Vagina (tissue), 2 donors: ENCODE results near the gene RYR3. TPM values are rescaled to one million over a fixed set of nuclear protein-coding genes. Genes with fewer than 3 reads are reported as not detected.

Experiments
- DNase-seq, 2 donors: peaks; one replicate each; pipeline ENCODE4 v3.0.0-alpha.2; 2017; ENCODE audit errors: extremely low spot score in 2 of 2
- H3K27ac ChIP-seq: fragments of 200-600 bp; sonication (generic); one replicate; pipeline ENCODE4 v1.5.1; 2019
- H3K27me3 ChIP-seq: fragments of 200-600 bp; sonication (generic); one replicate; pipeline ENCODE4 v1.5.1; 2019
- H3K36me3 ChIP-seq, 2 donors: fragments of 200-600 bp; sonication (generic); one replicate each; pipeline ENCODE4 v1.5.1; 2017 to 2019
- H3K4me1 ChIP-seq: fragments of 200-600 bp; sonication (generic); one replicate; pipeline ENCODE4 v1.5.1; 2019
- H3K4me3 ChIP-seq, 2 donors: fragments of 200-600 bp; sonication (generic); 1 replicate in 1 of 2; 2 replicates in 1 of 2; pipeline ENCODE4 v1.5.1; 2016 to 2019
- H3K9me3 ChIP-seq: fragments of 200-600 bp; sonication (generic); one replicate; pipeline ENCODE4 v1.5.1; 2019
- POLR2A ChIP-seq, 2 donors: fragments of 450-650 bp; IDR thresholded peaks; one replicate each; pipeline ENCODE4 v1.6.1; 2017; ENCODE audit warnings: antibody characterized with exemption in 2 of 2, mild to moderate bottlenecking in 2 of 2, moderate library complexity in 2 of 2
- POLR2AphosphoS5 ChIP-seq, 2 donors: sonication (generic); formaldehyde crosslinking; IDR thresholded peaks; one replicate each; pipeline ENCODE4 v1.9.0; 2017; ENCODE audit warnings: antibody characterized with exemption in 2 of 2, mild to moderate bottlenecking in 2 of 2, low read depth in 1 of 2; ENCODE audit not compliant: insufficient read depth in 1 of 2
- intact Hi-C: fragments of 100-400 bp; cut with DNase I; formaldehyde crosslinking; loops from one replicate; pipeline ENCODE4 v1.15.1; 2023
- total RNA-seq: library from RNA; depleted of rRNA; stranded (reverse); fragments of >200 nt; gene quantifications from one replicate; pipeline ENCODE4 v1.2.3, GENCODE V29; 2016
- TF ChIP-seq, protein P1 (sequence below), 3 experiments: fragments of 450-650 bp in 2 of 3; fragments of 200-600 bp in 1 of 3; sonication (generic) in 1 of 3; IDR thresholded peaks; one replicate each; pipeline ENCODE4 v1.5.1; 2017 to 2019; ENCODE audit warnings: antibody characterized with exemption in 3 of 3, mild to moderate bottlenecking in 2 of 3, moderate library complexity in 2 of 3

Gene RYR3
- total RNA-seq, 1 donor from 2014 or later, result 16.5 TPM

DNA sequence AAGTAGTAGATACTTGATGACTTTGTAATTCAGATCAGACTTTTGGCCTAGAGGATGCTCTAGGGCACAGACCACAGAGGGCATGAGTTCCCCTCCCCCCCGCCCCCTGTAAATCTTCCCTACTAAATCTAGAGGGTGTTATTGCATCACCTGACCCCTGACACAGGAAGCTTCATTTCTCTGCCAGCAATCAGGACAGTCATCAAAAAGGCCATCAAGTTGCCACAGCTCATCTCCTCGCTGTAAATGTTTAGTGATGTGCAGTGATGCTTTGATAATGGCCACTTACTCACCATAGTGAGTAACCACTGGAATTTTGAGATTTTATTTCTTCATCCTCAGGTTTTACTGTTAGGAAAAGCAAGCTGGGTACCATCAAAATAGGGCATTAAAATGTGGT is 368.3 kb downstream of the RYR3 start:
- TF ChIP-seq, protein P1, sequence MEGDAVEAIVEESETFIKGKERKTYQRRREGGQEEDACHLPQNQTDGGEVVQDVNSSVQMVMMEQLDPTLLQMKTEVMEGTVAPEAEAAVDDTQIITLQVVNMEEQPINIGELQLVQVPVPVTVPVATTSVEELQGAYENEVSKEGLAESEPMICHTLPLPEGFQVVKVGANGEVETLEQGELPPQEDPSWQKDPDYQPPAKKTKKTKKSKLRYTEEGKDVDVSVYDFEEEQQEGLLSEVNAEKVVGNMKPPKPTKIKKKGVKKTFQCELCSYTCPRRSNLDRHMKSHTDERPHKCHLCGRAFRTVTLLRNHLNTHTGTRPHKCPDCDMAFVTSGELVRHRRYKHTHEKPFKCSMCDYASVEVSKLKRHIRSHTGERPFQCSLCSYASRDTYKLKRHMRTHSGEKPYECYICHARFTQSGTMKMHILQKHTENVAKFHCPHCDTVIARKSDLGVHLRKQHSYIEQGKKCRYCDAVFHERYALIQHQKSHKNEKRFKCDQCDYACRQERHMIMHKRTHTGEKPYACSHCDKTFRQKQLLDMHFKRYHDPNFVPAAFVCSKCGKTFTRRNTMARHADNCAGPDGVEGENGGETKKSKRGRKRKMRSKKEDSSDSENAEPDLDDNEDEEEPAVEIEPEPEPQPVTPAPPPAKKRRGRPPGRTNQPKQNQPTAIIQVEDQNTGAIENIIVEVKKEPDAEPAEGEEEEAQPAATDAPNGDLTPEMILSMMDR (IDR thresholded peaks at IDR 0.05), result no peak
- TF ChIP-seq POLR2A (IDR thresholded peaks at IDR 0.05) (no peak), POLR2AphosphoS5 (IDR thresholded peaks at IDR 0.05; ENCODE audit: insufficient read depth in 1 of 2, low read depth in 1 of 2) (no peak)
- Histone ChIP-seq H3K4me3 (no peak overlapping the region), H3K27ac (no peak overlapping the region)

DNA sequence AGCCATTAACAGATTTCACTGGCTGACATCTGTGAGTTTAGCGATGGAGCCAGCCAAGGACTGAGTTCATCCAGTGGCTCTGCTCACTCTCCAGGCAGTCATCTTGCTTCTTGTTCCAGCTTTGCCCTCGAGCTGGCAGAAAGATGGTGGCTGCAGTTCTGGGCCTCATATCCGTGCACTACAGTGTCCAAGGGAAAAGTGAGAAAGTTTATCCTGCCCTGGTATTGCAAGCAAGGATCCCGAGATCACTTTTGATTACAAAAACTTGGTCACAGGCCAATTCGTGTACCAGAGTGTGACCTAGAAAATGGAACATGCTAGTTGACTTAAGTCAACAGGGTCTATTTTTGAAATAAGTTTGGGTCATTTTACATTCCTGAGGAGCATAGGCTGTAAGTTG is 369.6 kb downstream of the RYR3 start:
- TF ChIP-seq, protein P1 (IDR thresholded peaks at IDR 0.05), result no peak
- TF ChIP-seq POLR2AphosphoS5 (IDR thresholded peaks at IDR 0.05; ENCODE audit: insufficient read depth in 1 of 2, low read depth in 1 of 2) (no peak), POLR2A (IDR thresholded peaks at IDR 0.05) (no peak)
- no peak for DNase-seq
- no peaks in the 10 kb centered on the region for H3K27me3 ChIP-seq
- no peaks in the 10 kb centered on the region for H3K9me3 ChIP-seq
- no peak overlapping the region for H3K27ac ChIP-seq
- no peaks in the 10 kb centered on the region for H3K4me1 ChIP-seq
- H3K36me3 ChIP-seq, result no peaks in the 10 kb centered on the region
- intact Hi-C loops, result no loop called here
- no peak overlapping the region for H3K4me3 ChIP-seq

More for the DNA sequence above, 368.3 kb downstream of the RYR3 start:
- Histone ChIP-seq H3K36me3 (no peaks in the 10 kb centered on the region), H3K27me3 (no peaks in the 10 kb centered on the region), H3K9me3 (no peaks in the 10 kb centered on the region), H3K4me1 (no peaks in the 10 kb centered on the region)
- intact Hi-C loops, result no loop called here
- no peak for DNase-seq

DNA sequence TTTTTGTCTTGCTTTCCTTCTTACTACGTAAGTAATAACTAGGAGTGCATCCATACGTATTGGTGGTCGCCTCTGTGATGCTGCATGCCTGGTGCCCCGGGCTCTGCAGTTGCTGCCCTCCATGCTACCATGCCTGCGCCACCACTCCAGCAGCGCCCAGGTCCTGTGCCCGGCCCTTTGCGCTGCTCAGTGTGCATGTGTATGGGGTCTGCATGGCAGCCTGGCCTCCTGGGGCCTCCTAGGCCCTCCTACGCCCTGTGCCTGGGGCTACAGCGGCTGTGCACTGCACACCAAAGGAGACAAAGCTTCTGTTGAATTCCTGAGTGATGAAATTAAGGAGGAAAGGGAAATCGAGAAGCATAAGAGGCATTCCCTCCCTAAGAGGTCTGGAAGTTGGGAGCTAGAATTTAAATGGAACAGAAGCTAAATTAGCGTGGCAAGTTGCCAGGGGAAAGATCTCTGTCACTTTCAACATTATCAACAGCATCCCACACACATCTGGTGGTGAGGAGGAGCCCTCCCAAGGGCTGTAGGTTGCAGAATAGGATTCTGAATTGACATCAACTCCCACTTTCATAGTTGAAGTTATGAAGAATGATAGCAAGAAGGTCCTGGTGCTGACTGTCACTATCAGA is 382.5 kb downstream of the RYR3 start:
- H3K9me3 ChIP-seq, result no peaks in the 10 kb centered on the region
- TF ChIP-seq, protein P1 (IDR thresholded peaks at IDR 0.05), result no peak
- TF ChIP-seq POLR2AphosphoS5 (IDR thresholded peaks at IDR 0.05; ENCODE audit: insufficient read depth in 1 of 2, low read depth in 1 of 2) (no peak), POLR2A (IDR thresholded peaks at IDR 0.05) (no peak)
- H3K4me1 ChIP-seq, result no peaks in the 10 kb centered on the region
- intact Hi-C loops, result loop anchor here (5.0 kb wide), 1 partner anchor 651 kb away; no protein-coding TSS in a partner anchor
- H3K27ac ChIP-seq, result no peak overlapping the region
- H3K4me3 ChIP-seq, result no peak overlapping the region
- no peak for DNase-seq
- H3K36me3 ChIP-seq, result no peaks in the 10 kb centered on the region
- H3K27me3 ChIP-seq, result no peaks in the 10 kb centered on the region

DNA sequence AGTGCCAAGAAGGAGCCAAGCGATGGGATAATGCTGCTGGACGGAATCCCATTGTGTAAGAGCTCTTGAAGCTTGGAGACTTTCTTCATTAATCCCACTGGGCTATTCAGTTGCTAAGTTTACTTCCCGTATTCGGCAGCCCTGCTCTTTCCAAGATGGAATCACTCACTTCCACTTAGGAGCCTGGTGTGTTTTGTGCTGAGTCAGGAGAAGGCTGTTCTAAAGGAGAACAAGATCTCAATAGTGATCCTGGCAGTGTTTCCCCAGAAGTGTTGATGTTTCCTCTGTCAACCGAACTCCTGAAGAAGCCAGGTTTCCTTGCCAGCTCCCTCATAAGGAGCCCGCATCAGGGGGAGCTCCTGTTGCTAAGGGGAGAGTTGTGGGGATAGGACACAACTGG is 387.4 kb downstream of the RYR3 start:
- Histone ChIP-seq H3K36me3 (no peaks in the 10 kb centered on the region), H3K9me3 (no peaks in the 10 kb centered on the region), H3K27ac (no peak overlapping the region), H3K27me3 (no peaks in the 10 kb centered on the region), H3K4me1 (peaks cover 5% of the 10 kb centered on the region), H3K4me3 (no peak overlapping the region)
- intact Hi-C loops, result no loop called here
- TF ChIP-seq, protein P1 (IDR thresholded peaks at IDR 0.05), result no peak
- TF ChIP-seq POLR2A (IDR thresholded peaks at IDR 0.05) (no peak), POLR2AphosphoS5 (IDR thresholded peaks at IDR 0.05; ENCODE audit: insufficient read depth in 1 of 2, low read depth in 1 of 2) (no peak)
- DNase-seq, result no peak

DNA sequence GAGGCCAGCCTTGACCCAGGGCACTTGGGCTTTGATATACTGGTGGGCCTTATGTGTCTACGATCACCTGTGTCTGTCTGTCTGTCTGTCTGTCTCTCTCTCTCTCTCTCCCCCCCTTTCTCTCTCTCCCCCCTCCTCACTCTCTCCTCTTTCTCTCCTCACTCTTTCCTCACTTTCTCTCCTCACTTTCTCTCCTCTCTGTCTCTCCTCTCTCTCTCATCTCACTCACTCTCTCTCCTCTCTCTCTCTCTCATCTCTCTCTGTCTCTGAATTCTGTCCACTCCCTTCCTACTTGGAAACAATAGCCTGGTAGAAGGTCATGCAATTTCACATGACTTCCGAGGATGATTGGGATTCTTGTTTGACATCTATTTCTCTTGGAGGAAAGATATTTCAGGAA is 388.4 kb downstream of the RYR3 start:
- DNase-seq, result no peak
- Histone ChIP-seq H3K36me3 (no peaks in the 10 kb centered on the region), H3K4me3 (no peak overlapping the region), H3K27me3 (no peaks in the 10 kb centered on the region), H3K4me1 (peaks cover 5% of the 10 kb centered on the region), H3K27ac (no peak overlapping the region), H3K9me3 (no peaks in the 10 kb centered on the region)
- no peak for TF ChIP-seq POLR2A (IDR thresholded peaks at IDR 0.05)
- TF ChIP-seq POLR2AphosphoS5 (IDR thresholded peaks at IDR 0.05; ENCODE audit: insufficient read depth in 1 of 2, low read depth in 1 of 2), result no peak
- TF ChIP-seq, protein P1 (IDR thresholded peaks at IDR 0.05), result no peak
- intact Hi-C loops, result no loop called here
